Kidney (tissue), 14 donors: ENCODE measurements around the gene TDRKH. TPM values are rescaled to one million over a fixed set of nuclear protein-coding genes. Genes with fewer than 3 reads are reported as not detected.

Experiments used
- DNase-seq, 5 donors: peaks; one replicate each; pipeline ENCODE4 v3.0.0-alpha.2; 2013 to 2020
- FAIRE-seq: peaks from 2 replicates; lab custom pipeline; 2012; peaks lifted over from hg19 to GRCh38; lab: Jason Lieb, UNC
- H3K27ac ChIP-seq, 2 donors: one replicate each; pipeline ENCODE4 v1.7.0; 2013; ENCODE audit warnings: low read depth in 2 of 2, low read length in 2 of 2, inconsistent platforms in 1 of 2
- H3K27me3 ChIP-seq: one replicate; pipeline ENCODE4 v1.7.1; 2013; ENCODE audit warnings: low read length, inconsistent platforms; ENCODE audit not compliant: control insufficient read depth, insufficient read depth
- H3K36me3 ChIP-seq, 3 donors: one replicate each; pipeline versions ENCODE4 v1.7.0 to v1.7.1; 2013; ENCODE audit warnings: low read length in 3 of 3, control low read depth in 1 of 3, inconsistent platforms in 1 of 3; ENCODE audit not compliant: insufficient read depth in 3 of 3, control insufficient read depth in 2 of 3
- H3K4me1 ChIP-seq, 3 donors: one replicate each; pipeline versions ENCODE4 v1.7.0 to v1.7.1; 2013; ENCODE audit warnings: low read length in 3 of 3, inconsistent platforms in 1 of 3, low read depth in 1 of 3; ENCODE audit not compliant: control insufficient read depth in 2 of 3, insufficient read depth in 2 of 3
- H3K4me3 ChIP-seq, 3 donors: one replicate each; pipeline versions ENCODE4 v1.7.0 to v1.8.1; 2013; ENCODE audit warnings: low read length in 3 of 3, control low read depth in 1 of 3, inconsistent platforms in 1 of 3
- H3K9ac ChIP-seq, 3 donors: one replicate each; pipeline versions ENCODE4 v1.7.0 to v1.7.1; 2013; ENCODE audit warnings: low read length in 3 of 3, control low read depth in 1 of 3, inconsistent platforms in 1 of 3
- H3K9me3 ChIP-seq, 3 donors: one replicate each; pipeline versions ENCODE4 v1.7.0 to v1.7.1; 2013; ENCODE audit warnings: low read length in 3 of 3, control low read depth in 1 of 3, inconsistent platforms in 1 of 3; ENCODE audit not compliant: control insufficient read depth in 2 of 3, insufficient read depth in 1 of 3
- intact Hi-C: fragments of 100-400 bp; cut with DNase I; formaldehyde crosslinking; loops from one replicate; pipeline ENCODE4 v1.11.1; 2022
- polyA plus RNA-seq: library from polyadenylated mRNA; stranded (reverse); fragments of 350-450 nt; fragmentation: Illumina TruSeq; extraction: RNeasy Lipid Tissue Mini Kit (QIAGEN cat#74804); gene quantifications from one replicate; pipeline ENCODE4 v1.2.3, GENCODE V29; 2014; ENCODE audit warnings: low read depth, low replicate concordance; ENCODE audit not compliant: insufficient read depth
- total RNA-seq: library from RNA; stranded (reverse); fragmentation: NEBNext Ultra II Directional; extraction: Animal tissue kit (Norgen Biotek cat#: 25700); gene quantifications from one replicate; pipeline ENCODE4 v1.2.1, GENCODE V29; 2021
- TF ChIP-seq, protein P1 (sequence below): IDR thresholded peaks from 3 replicates; pipeline ENCODE4 v1.5.1; 2012; ENCODE audit warnings: mild to moderate bottlenecking, moderate library complexity, borderline replicate concordance; ENCODE audit not compliant: insufficient read depth; ENCODE audit errors: extremely low read depth
- donor health status: control.
- donor health status: control.
- donor health status: control.
- donor health status: control.
- donor health status: control.
- donor health status: DM: yes; HTN: yes; CAD: no.
- donor health status: Normal renal cell carcinoma (clear cell type).

Gene TDRKH
- total and polyA plus RNA-seq, 2 donors from 2014 or later = 5.3 to 13.5 TPM

- H3K4me3 ChIP-seq = no peak overlapping the region
- DNase-seq (no peak), FAIRE-seq (no peak)
- intact Hi-C loops = no loop called here
- no peak overlapping the region for H3K9ac ChIP-seq
- TF ChIP-seq, protein P1, sequence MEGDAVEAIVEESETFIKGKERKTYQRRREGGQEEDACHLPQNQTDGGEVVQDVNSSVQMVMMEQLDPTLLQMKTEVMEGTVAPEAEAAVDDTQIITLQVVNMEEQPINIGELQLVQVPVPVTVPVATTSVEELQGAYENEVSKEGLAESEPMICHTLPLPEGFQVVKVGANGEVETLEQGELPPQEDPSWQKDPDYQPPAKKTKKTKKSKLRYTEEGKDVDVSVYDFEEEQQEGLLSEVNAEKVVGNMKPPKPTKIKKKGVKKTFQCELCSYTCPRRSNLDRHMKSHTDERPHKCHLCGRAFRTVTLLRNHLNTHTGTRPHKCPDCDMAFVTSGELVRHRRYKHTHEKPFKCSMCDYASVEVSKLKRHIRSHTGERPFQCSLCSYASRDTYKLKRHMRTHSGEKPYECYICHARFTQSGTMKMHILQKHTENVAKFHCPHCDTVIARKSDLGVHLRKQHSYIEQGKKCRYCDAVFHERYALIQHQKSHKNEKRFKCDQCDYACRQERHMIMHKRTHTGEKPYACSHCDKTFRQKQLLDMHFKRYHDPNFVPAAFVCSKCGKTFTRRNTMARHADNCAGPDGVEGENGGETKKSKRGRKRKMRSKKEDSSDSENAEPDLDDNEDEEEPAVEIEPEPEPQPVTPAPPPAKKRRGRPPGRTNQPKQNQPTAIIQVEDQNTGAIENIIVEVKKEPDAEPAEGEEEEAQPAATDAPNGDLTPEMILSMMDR = no peak
- peaks cover 0 to 5% (median 5%) of the 10 kb centered on the region in 3 donors for H3K4me1 ChIP-seq
- peaks cover 0 to 45% (median 7%) of the 10 kb centered on the region in 3 donors for H3K36me3 ChIP-seq
- no peak overlapping the region for H3K27ac ChIP-seq
- no peaks in the 10 kb centered on the region for H3K27me3 ChIP-seq
- no peaks in the 10 kb centered on the region for H3K9me3 ChIP-seq
Observed at GRCh38 chr1:151816548-151817352, 26.4 kb upstream of the TDRKH start.

GRCh38 chr1:151815716-151816327 lies 25.5 kb upstream of the TDRKH start:
- Histone ChIP-seq H3K36me3 (peaks cover 0 to 45% (median 9%) of the 10 kb centered on the region in 3 donors), H3K27ac (no peak overlapping the region), H3K4me1 (peaks cover 0 to 5% (median 5%) of the 10 kb centered on the region in 3 donors), H3K9me3 (no peaks in the 10 kb centered on the region), H3K4me3 (no peak overlapping the region), H3K9ac (no peak overlapping the region), H3K27me3 (no peaks in the 10 kb centered on the region)
- TF ChIP-seq, protein P1 = no peak
- intact Hi-C loops = no loop called here
- DNase-seq (no peak), FAIRE-seq (no peak)

DNA sequence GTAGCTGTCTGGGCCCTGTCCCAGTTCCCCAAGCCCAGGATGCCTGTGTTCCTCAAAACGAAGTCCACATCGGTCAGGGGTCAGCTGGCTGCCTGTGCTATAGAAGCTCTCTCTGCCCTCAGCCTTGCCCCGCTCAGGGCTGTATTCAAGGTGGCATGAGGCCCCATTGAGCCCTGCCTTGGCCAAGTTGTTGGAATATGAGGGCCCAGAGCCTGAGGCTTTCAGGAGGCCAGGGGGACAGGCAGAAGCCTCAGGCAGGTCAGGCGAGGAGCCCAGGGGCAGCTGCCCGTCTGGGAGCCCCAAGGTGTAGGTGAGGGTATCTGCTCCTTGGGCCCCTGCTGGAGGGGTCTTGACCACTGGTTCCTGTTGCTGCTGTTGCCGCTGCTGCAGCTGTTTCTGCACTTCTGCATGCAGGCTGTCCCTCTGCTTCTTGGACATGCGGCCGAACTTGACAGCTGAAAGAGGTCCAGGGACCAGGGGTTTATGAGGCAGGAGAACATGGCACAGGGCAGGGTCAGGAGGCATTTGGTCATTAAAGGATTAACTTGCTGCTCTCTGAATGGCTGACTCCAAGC lies 24.8 kb upstream of the TDRKH start:
- DNase-seq (no peak), FAIRE-seq (no peak)
- H3K36me3 ChIP-seq = peaks cover 0 to 45% (median 9%) of the 10 kb centered on the region in 3 donors
- no peaks in the 10 kb centered on the region for H3K9me3 ChIP-seq
- peaks cover 0 to 2% (median 2%) of the 10 kb centered on the region in 3 donors for H3K4me1 ChIP-seq
- no peaks in the 10 kb centered on the region for H3K27me3 ChIP-seq
- no peak overlapping the region for H3K27ac ChIP-seq
- TF ChIP-seq, protein P1 = no peak
- H3K4me3 ChIP-seq = no peak overlapping the region
- intact Hi-C loops = no loop called here
- no peak overlapping the region for H3K9ac ChIP-seq
